ENCODE data around the gene TMEM237. TPM values are rescaled to one million over a fixed set of nuclear protein-coding genes. Genes with fewer than 3 reads are reported as not detected.

Gene TMEM237
- total RNA-seq, 4 donors from 2014 or later: 41.4 to 76.6 (median 66.2) TPM

- no peak overlapping the region for H3K27ac ChIP-seq
- no peak overlapping the region for H3K4me3 ChIP-seq
- no peaks in the 10 kb centered on the region for H3K27me3 ChIP-seq
- H3K4me1 ChIP-seq: no peaks in the 10 kb centered on the region
- no peak for DNase-seq (ENCODE audit: low spot score in 2 of 2)
- 82% methylated on average over 8 of the region's 8 CpGs for WGBS
- H3K36me3 ChIP-seq: no peaks in the 10 kb centered on the region
- H3K9me3 ChIP-seq: no peaks in the 10 kb centered on the region
- TF ChIP-seq POLR2A (IDR thresholded peaks at IDR 0.05): no peak
- no peak for TF ChIP-seq CTCF (IDR thresholded peaks at IDR 0.05)
- TF ChIP-seq EP300 (IDR thresholded peaks at IDR 0.05): no peak
- no peak for TF ChIP-seq POLR2AphosphoS5 (IDR thresholded peaks at IDR 0.05)
These were observed 21.0 kb upstream of the TMEM237 start for GRCh38 chr2:201664334-201664733.

DNA sequence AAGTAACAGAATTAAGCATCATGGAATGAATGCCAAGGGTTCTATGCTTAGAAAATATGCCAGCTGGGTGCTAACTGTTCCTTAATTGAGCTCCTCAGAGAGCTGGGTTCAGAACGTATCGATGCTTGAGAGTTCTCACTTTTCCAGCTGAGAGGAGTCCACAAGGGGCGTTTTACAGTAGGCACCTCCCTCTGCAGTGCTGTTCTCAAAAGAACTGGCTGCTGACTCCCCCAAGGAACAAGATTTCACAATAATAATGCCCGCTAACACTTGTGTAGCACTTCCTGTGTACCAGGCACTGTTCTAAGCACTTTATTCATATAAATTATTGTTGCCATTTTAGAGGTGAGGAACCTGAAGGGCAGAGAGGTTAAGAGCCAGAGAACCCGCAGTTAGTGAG is 18.1 kb upstream of the TMEM237 start:
- DNase-seq (ENCODE audit: low spot score in 2 of 2): no peak
- no peaks in the 10 kb centered on the region for H3K4me1 ChIP-seq
- 65% methylated on average over 5 of the region's 5 CpGs for WGBS
- no peaks in the 10 kb centered on the region for H3K9me3 ChIP-seq
- no peaks in the 10 kb centered on the region for H3K36me3 ChIP-seq
- no peak overlapping the region for H3K4me3 ChIP-seq
- H3K27ac ChIP-seq: no peak overlapping the region
- no peak for TF ChIP-seq EP300 (IDR thresholded peaks at IDR 0.05)
- no peak for TF ChIP-seq POLR2A (IDR thresholded peaks at IDR 0.05)
- TF ChIP-seq POLR2AphosphoS5 (IDR thresholded peaks at IDR 0.05): no peak
- TF ChIP-seq CTCF (IDR thresholded peaks at IDR 0.05): no peak
- no peaks in the 10 kb centered on the region for H3K27me3 ChIP-seq

- 31% methylated on average over 5 of the region's 5 CpGs for WGBS
- Histone ChIP-seq H3K4me1 (no peaks in the 10 kb centered on the region), H3K9me3 (no peaks in the 10 kb centered on the region), H3K27me3 (no peaks in the 10 kb centered on the region), H3K4me3 (no peak overlapping the region), H3K36me3 (no peaks in the 10 kb centered on the region), H3K27ac (no peak overlapping the region)
- DNase-seq (ENCODE audit: low spot score in 2 of 2): no peak
- TF ChIP-seq EP300 (IDR thresholded peaks at IDR 0.05) (no peak), POLR2A (IDR thresholded peaks at IDR 0.05) (no peak), POLR2AphosphoS5 (IDR thresholded peaks at IDR 0.05) (no peak), CTCF (IDR thresholded peaks at IDR 0.05) (no peak)
These were observed 17.1 kb upstream of the TMEM237 start for GRCh38 chr2:201660293-201660895.

GRCh38 chr2:201656740-201657139 is 13.4 kb upstream of the TMEM237 start:
- H3K4me1 ChIP-seq: peaks cover 6% of the 10 kb centered on the region
- H3K9me3 ChIP-seq: no peaks in the 10 kb centered on the region
- TF ChIP-seq EP300 (IDR thresholded peaks at IDR 0.05) (no peak), CTCF (IDR thresholded peaks at IDR 0.05) (no peak), POLR2AphosphoS5 (IDR thresholded peaks at IDR 0.05) (no peak), POLR2A (IDR thresholded peaks at IDR 0.05) (no peak)
- DNase-seq (ENCODE audit: low spot score in 2 of 2): no peak
- no peak overlapping the region for H3K27ac ChIP-seq
- H3K27me3 ChIP-seq: no peaks in the 10 kb centered on the region
- no peaks in the 10 kb centered on the region for H3K36me3 ChIP-seq
- no peak overlapping the region for H3K4me3 ChIP-seq
- 88% methylated on average over 5 of the region's 5 CpGs for WGBS

DNA sequence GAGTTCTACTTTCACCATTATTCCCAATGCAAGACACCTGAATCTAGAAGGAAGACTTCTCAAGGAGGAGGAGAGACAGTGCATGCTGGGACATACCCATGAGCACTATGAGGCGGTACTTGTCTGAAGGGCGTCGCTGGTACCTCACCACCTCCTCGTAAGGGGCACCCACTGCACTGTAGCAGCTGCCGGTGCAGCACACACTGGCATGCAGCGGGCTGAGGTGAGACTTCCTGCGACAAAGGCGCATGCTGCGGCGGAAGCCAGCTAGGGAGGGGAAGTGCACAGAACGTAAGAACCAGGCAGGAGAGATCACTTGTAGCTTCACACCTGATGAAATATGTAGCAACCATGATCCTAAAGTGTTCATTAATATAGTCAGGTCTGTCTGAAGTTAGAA is 12.8 kb upstream of the TMEM237 start:
- WGBS: 94% methylated on average over 11 of the region's 11 CpGs
- Histone ChIP-seq H3K4me1 (peaks cover 6% of the 10 kb centered on the region), H3K27ac (no peak overlapping the region), H3K36me3 (no peaks in the 10 kb centered on the region), H3K9me3 (no peaks in the 10 kb centered on the region), H3K27me3 (no peaks in the 10 kb centered on the region), H3K4me3 (no peak overlapping the region)
- no peak for TF ChIP-seq POLR2AphosphoS5 (IDR thresholded peaks at IDR 0.05)
- no peak for TF ChIP-seq POLR2A (IDR thresholded peaks at IDR 0.05)
- TF ChIP-seq EP300 (IDR thresholded peaks at IDR 0.05): no peak
- no peak for TF ChIP-seq CTCF (IDR thresholded peaks at IDR 0.05)
- no peak for DNase-seq (ENCODE audit: low spot score in 2 of 2)

Measured in suprapubic skin (tissue), 4 donors.